ENCODE measurements around the gene NANOS1.

Gene NANOS1

GRCh38 chr10:118990326-118990725, 39.2 kb upstream of the NANOS1 start:
- no peak overlapping the region for H3K4me3 ChIP-seq (IDR thresholded peaks at IDR 0.05; ENCODE audit: insufficient read depth, low read depth, low read length)
- H3K9ac ChIP-seq, result no peak overlapping the region
- H3K27me3 ChIP-seq (ENCODE audit: insufficient read depth, low read depth), result no peaks in the 10 kb centered on the region
- no peaks in the 10 kb centered on the region for H3K36me3 ChIP-seq (ENCODE audit: insufficient read depth)
- no peaks in the 10 kb centered on the region for H3K79me2 ChIP-seq (ENCODE audit: insufficient read depth, low read depth)
- no peak overlapping the region for H3K4me2 ChIP-seq
- H2AFZ ChIP-seq (ENCODE audit: low read depth), result no peak overlapping the region
- H4K20me1 ChIP-seq (ENCODE audit: insufficient read depth), result no peaks in the 10 kb centered on the region
- TF ChIP-seq CTCF (conservative IDR thresholded peaks at IDR 0.05; ENCODE audit: low read depth, low read length), result no peak
- H3K27ac ChIP-seq, result no peak overlapping the region
- peaks cover 32% of the 10 kb centered on the region for H3K4me1 ChIP-seq (ENCODE audit: low read depth, poor library complexity, severe bottlenecking)

- Histone ChIP-seq H3K4me2 (no peak overlapping the region), H3K4me3 (IDR thresholded peaks at IDR 0.05; ENCODE audit: insufficient read depth, low read depth, low read length) (no peak overlapping the region), H4K20me1 (ENCODE audit: insufficient read depth) (no peaks in the 10 kb centered on the region), H2AFZ (ENCODE audit: low read depth) (no peak overlapping the region), H3K27ac (no peak overlapping the region), H3K36me3 (ENCODE audit: insufficient read depth) (no peaks in the 10 kb centered on the region), H3K9ac (no peak overlapping the region), H3K27me3 (ENCODE audit: insufficient read depth, low read depth) (no peaks in the 10 kb centered on the region), H3K4me1 (ENCODE audit: low read depth, poor library complexity, severe bottlenecking) (peaks cover 13% of the 10 kb centered on the region), H3K79me2 (ENCODE audit: insufficient read depth, low read depth) (no peaks in the 10 kb centered on the region)
- no peak for TF ChIP-seq CTCF (conservative IDR thresholded peaks at IDR 0.05; ENCODE audit: low read depth, low read length)
These were observed 37.0 kb upstream of the NANOS1 start for GRCh38 chr10:118992496-118992895.

GRCh38 chr10:118993214-118993613, 36.3 kb upstream of the NANOS1 start:
- no peak overlapping the region for H3K4me2 ChIP-seq
- H3K36me3 ChIP-seq (ENCODE audit: insufficient read depth), result no peaks in the 10 kb centered on the region
- no peak overlapping the region for H3K9ac ChIP-seq
- H3K79me2 ChIP-seq (ENCODE audit: insufficient read depth, low read depth), result no peaks in the 10 kb centered on the region
- no peak overlapping the region for H2AFZ ChIP-seq (ENCODE audit: low read depth)
- peaks cover 7% of the 10 kb centered on the region for H3K4me1 ChIP-seq (ENCODE audit: low read depth, poor library complexity, severe bottlenecking)
- no peak overlapping the region for H3K4me3 ChIP-seq (IDR thresholded peaks at IDR 0.05; ENCODE audit: insufficient read depth, low read depth, low read length)
- no peaks in the 10 kb centered on the region for H4K20me1 ChIP-seq (ENCODE audit: insufficient read depth)
- no peaks in the 10 kb centered on the region for H3K27me3 ChIP-seq (ENCODE audit: insufficient read depth, low read depth)
- no peak overlapping the region for H3K27ac ChIP-seq
- no peak for TF ChIP-seq CTCF (conservative IDR thresholded peaks at IDR 0.05; ENCODE audit: low read depth, low read length)

- no peaks in the 10 kb centered on the region for H3K36me3 ChIP-seq (ENCODE audit: insufficient read depth)
- H3K27ac ChIP-seq, result no peak overlapping the region
- no peaks in the 10 kb centered on the region for H3K27me3 ChIP-seq (ENCODE audit: insufficient read depth, low read depth)
- no peaks in the 10 kb centered on the region for H4K20me1 ChIP-seq (ENCODE audit: insufficient read depth)
- no peaks in the 10 kb centered on the region for H3K4me1 ChIP-seq (ENCODE audit: low read depth, poor library complexity, severe bottlenecking)
- TF ChIP-seq CTCF (conservative IDR thresholded peaks at IDR 0.05; ENCODE audit: low read depth, low read length), result no peak
- no peak overlapping the region for H3K4me3 ChIP-seq (IDR thresholded peaks at IDR 0.05; ENCODE audit: insufficient read depth, low read depth, low read length)
- H2AFZ ChIP-seq (ENCODE audit: low read depth), result no peak overlapping the region
- H3K9ac ChIP-seq, result no peak overlapping the region
- no peak overlapping the region for H3K4me2 ChIP-seq
- no peaks in the 10 kb centered on the region for H3K79me2 ChIP-seq (ENCODE audit: insufficient read depth, low read depth)
These were observed 35.2 kb upstream of the NANOS1 start for GRCh38 chr10:118994321-118994720.

All from KMS-11 (cell line).